Retina (tissue), 1 donor: ENCODE data around the gene RAPH1.

ENCODE experiments used
- DNase-seq: peaks from one replicate; pipeline ENCODE4 v3.0.0-alpha.2; 2016

Gene RAPH1

DNA sequence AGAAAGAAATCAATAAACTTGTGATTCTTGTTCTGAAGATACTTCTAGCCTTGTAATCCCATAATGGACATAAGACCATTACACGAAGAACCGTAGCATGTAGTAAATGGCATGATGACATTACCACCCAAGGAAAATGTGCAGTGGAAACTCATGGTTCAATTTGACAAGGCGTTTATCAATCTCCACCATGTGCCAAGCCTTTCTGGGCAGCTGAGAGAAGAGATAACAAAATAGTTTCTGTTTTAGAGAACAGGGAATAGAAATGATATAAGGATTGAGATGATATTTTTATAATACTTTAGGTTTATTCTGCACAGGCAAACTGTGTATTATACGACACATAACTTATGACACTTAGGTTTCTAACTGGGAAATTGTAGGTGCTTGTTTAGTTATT is 187.7 kb downstream of the RAPH1 start:
- no peak for DNase-seq

DNA sequence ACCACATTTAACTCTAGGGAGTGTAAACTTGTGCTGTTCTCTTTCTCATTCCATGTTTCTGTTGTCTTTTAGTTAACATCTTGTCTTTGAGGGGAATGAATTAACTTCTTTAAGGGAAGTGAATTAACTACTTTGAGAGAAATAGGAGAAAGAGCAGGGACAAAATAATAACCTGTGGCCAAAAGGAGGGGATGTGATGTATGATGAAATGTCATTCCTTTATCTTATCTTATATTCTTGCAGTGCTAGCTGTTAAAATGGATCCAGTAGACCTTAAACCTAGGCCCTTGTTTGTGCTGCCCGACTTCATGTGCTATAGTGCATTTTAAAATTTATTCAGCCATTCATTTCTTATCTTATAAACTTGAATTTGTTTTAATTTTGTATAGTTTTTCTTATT is 188.5 kb downstream of the RAPH1 start:
- no peak for DNase-seq

DNA sequence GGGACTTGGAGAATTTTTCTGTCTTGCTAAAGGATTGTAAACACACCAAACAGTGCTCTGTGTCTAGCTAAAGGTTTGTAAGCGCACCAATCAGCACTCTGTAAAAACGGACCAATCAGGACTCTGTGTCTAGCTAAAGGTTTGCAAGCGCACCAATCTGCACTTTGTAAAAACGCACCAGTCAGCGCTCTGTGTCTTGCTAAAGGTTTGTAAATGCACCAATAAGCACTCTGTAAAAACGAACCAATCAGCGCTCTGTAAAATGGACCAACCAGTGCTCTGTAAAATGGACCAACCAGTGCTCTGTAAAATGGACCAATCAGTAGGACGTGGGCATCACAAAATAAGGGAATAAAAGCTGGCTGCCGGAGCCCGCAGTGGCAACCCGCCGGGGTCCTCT is 190.4 kb downstream of the RAPH1 start:
- no peak for DNase-seq
